Upper lobe of right lung (tissue), 1 donor: ENCODE results near the gene GLI3. TPM values are rescaled to one million over a fixed set of nuclear protein-coding genes. Genes with fewer than 3 reads are reported as not detected.

Experiments used
- ATAC-seq: fragments of 200-7000 bp; cut with Tn5 transposase; one replicate; pipeline ENCODE4 v1.9.1; 2020; ENCODE audit warnings: mild to moderate bottlenecking, moderate library complexity
- DNase-seq: peaks from one replicate; pipeline ENCODE4 v3.0.0-alpha.2; 2020
- H3K27ac ChIP-seq: fragments of 200-600 bp; one replicate; pipeline ENCODE4 v1.8.0; 2022
- H3K27me3 ChIP-seq: fragments of 200-600 bp; one replicate; pipeline ENCODE4 v1.8.0; 2022; ENCODE audit warnings: mild to moderate bottlenecking
- H3K36me3 ChIP-seq: fragments of 200-600 bp; one replicate; pipeline ENCODE4 v1.8.0; 2022
- H3K4me1 ChIP-seq: fragments of 200-600 bp; one replicate; pipeline ENCODE4 v1.8.0; 2022
- H3K4me3 ChIP-seq: fragments of 200-600 bp; one replicate; pipeline ENCODE4 v1.8.0; 2022; ENCODE audit warnings: mild to moderate bottlenecking
- H3K9me3 ChIP-seq: fragments of 200-600 bp; one replicate; pipeline ENCODE4 v1.8.0; 2022
- CTCF ChIP-seq: fragments of 200-600 bp; IDR thresholded peaks from one replicate; pipeline ENCODE4 v1.8.0; 2022; ENCODE audit warnings: antibody characterized with exemption
- intact Hi-C: fragments of 100-400 bp; cut with DNase I; formaldehyde crosslinking; loops from one replicate; pipeline ENCODE4 v1.11.0; 2022
- total RNA-seq: library from RNA; stranded (reverse); fragmentation: NEBNext Ultra II Directional; extraction: Animal tissue kit (Norgen Biotek cat#: 25700); gene quantifications from one replicate; pipeline ENCODE4 v1.2.1, GENCODE V29; 2021
- donor health status: DM: no; HTN: yes; CAD: no; lungs with severe emphysema.

GLI3 gene
- total RNA-seq, 1 donor from 2014 or later: 17.5 TPM

- DNase-seq: peak; percentile 72
- Histone ChIP-seq H3K4me3 (peak overlapping the region; percentile 77), H3K4me1 (peaks cover 32% of the 10 kb centered on the region), H3K9me3 (no peaks in the 10 kb centered on the region), H3K27me3 (no peaks in the 10 kb centered on the region), H3K36me3 (no peaks in the 10 kb centered on the region), H3K27ac (peak overlapping the region; percentile 80)
- no peak for TF ChIP-seq CTCF
- ATAC-seq: peak; percentile 54
- intact Hi-C loops: no loop called here
Measured at GRCh38 chr7:42236266-42236975, 588 bp downstream of the GLI3 start.

GRCh38 chr7:42235741-42236161 is 1.3 kb downstream of the GLI3 start:
- Histone ChIP-seq H3K4me3 (peak overlapping the region; percentile 77), H3K4me1 (peaks cover 32% of the 10 kb centered on the region), H3K27ac (peak overlapping the region; percentile 80), H3K27me3 (no peaks in the 10 kb centered on the region), H3K36me3 (no peaks in the 10 kb centered on the region), H3K9me3 (no peaks in the 10 kb centered on the region)
- TF ChIP-seq CTCF: no peak
- ATAC-seq: no peak
- no peak for DNase-seq
- intact Hi-C loops: no loop called here

GRCh38 chr7:42234736-42235135 is 2.3 kb downstream of the GLI3 start:
- no peak overlapping the region for H3K27ac ChIP-seq
- no peaks in the 10 kb centered on the region for H3K36me3 ChIP-seq
- no peaks in the 10 kb centered on the region for H3K9me3 ChIP-seq
- intact Hi-C loops: no loop called here
- no peak for DNase-seq
- peaks cover 32% of the 10 kb centered on the region for H3K4me1 ChIP-seq
- peak overlapping the region; percentile 77 for H3K4me3 ChIP-seq
- TF ChIP-seq CTCF: no peak
- no peaks in the 10 kb centered on the region for H3K27me3 ChIP-seq
- no peak for ATAC-seq

GRCh38 chr7:42233695-42234331 is 3.2 kb downstream of the GLI3 start:
- H3K9me3 ChIP-seq: no peaks in the 10 kb centered on the region
- ATAC-seq: no peak
- no peak overlapping the region for H3K27ac ChIP-seq
- DNase-seq: no peak
- H3K4me3 ChIP-seq: no peak overlapping the region
- TF ChIP-seq CTCF: no peak
- peaks cover 32% of the 10 kb centered on the region for H3K4me1 ChIP-seq
- H3K36me3 ChIP-seq: no peaks in the 10 kb centered on the region
- intact Hi-C loops: no loop called here
- peaks cover 1% of the 10 kb centered on the region for H3K27me3 ChIP-seq

DNA sequence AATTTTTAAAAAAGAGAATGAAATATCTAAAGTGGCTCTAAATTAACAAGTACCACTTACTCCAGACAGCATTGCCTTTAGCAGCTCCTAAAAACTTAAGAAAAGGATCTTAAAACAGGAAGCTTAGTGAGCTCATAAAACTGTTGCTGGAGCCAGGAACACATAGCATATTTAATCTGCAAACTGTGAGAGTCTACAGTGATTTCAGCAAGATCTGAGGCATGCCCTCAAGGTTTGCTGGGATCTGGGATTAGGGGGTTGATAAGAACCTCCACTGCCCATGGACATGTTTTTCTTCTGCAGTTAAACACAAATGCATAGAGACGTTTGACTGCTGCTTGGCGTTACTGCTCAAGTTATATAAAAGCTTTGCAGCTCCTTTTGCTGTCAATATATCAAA is 3.8 kb downstream of the GLI3 start:
- no peaks in the 10 kb centered on the region for H3K36me3 ChIP-seq
- ATAC-seq (no peak), DNase-seq (no peak)
- H3K9me3 ChIP-seq: no peaks in the 10 kb centered on the region
- H3K27ac ChIP-seq: no peak overlapping the region
- H3K4me3 ChIP-seq: no peak overlapping the region
- intact Hi-C loops: no loop called here
- TF ChIP-seq CTCF: no peak
- H3K27me3 ChIP-seq: peaks cover 3% of the 10 kb centered on the region
- H3K4me1 ChIP-seq: peaks cover 26% of the 10 kb centered on the region
